Esophagus muscularis mucosa (tissue), 4 donors: ENCODE measurements around the gene MTHFD2L. TPM values are rescaled to one million over a fixed set of nuclear protein-coding genes. Genes with fewer than 3 reads are reported as not detected.
A peak's percentile ranks its signal among the peaks of the same experiment; 100 is the strongest.

ENCODE experiments used
- DNase-seq: peaks from one replicate; pipeline ENCODE4 v3.0.0-alpha.2; 2017; ENCODE audit errors: extremely low spot score
- H3K27ac ChIP-seq, 4 donors: fragments of 200-600 bp; sonication (generic); replicated peaks in 1 of 4; 1 replicate in 3 of 4; 2 replicates in 1 of 4; pipeline ENCODE4 v1.5.1; 2016 to 2019; ENCODE audit warnings: mild to moderate bottlenecking in 1 of 4
- H3K27me3 ChIP-seq, 4 donors: fragments of 200-600 bp; sonication (generic); one replicate each; pipeline versions ENCODE4 v1.5.1 to v1.6.0; 2016 to 2019
- H3K36me3 ChIP-seq, 4 donors: fragments of 200-600 bp; sonication (generic); one replicate each; pipeline ENCODE4 v1.5.1; 2016 to 2019
- H3K4me1 ChIP-seq, 4 donors: fragments of 200-600 bp; sonication (generic); one replicate each; pipeline ENCODE4 v1.5.1; 2016 to 2019
- H3K4me3 ChIP-seq, 4 donors: fragments of 200-600 bp; sonication (generic); 1 replicate in 2 of 4; 2 replicates in 2 of 4; pipeline ENCODE4 v1.5.1; 2016 to 2019; ENCODE audit warnings: mild to moderate bottlenecking in 4 of 4, moderate library complexity in 1 of 4
- H3K9me3 ChIP-seq, 4 donors: fragments of 200-600 bp; sonication (generic); 1 replicate in 3 of 4; 2 replicates in 1 of 4; pipeline ENCODE4 v1.5.1; 2016 to 2019
- EP300 ChIP-seq: sonication (generic); formaldehyde crosslinking; IDR thresholded peaks from one replicate; pipeline ENCODE4 v1.6.1; 2017; ENCODE audit warnings: antibody characterized with exemption
- POLR2A ChIP-seq: fragments of 450-650 bp; IDR thresholded peaks from one replicate; pipeline ENCODE4 v1.6.1; 2017; ENCODE audit warnings: antibody characterized with exemption, moderate library complexity, mild to moderate bottlenecking, low read depth
- POLR2AphosphoS5 ChIP-seq, 2 donors: sonication (generic); formaldehyde crosslinking; IDR thresholded peaks; one replicate each; pipeline ENCODE4 v1.6.1; 2017; ENCODE audit warnings: antibody characterized with exemption in 2 of 2
- WGBS: methylation state at CpG from one replicate; pipeline ENCODE4 v1.1.5; 2018; 5-methylcytosine and 5-hydroxymethylcytosine counted together
- intact Hi-C: fragments of 100-400 bp; cut with DNase I; formaldehyde crosslinking; loops from one replicate; pipeline ENCODE4 v1.15.1; 2023
- total RNA-seq, 4 donors: library from RNA; depleted of rRNA; stranded (reverse); fragments of >200 nt; gene quantifications; one replicate each; pipeline versions ENCODE4 v1.1.0 to v1.2.1, GENCODE V29; 2016
- TF ChIP-seq, protein P1 (sequence below), 3 experiments: fragments of 200-600 bp in 2 of 3; fragments of 450-650 bp in 1 of 3; sonication (generic) in 2 of 3; IDR thresholded peaks; one replicate each; pipeline ENCODE4 v1.5.1; 2017 to 2019; ENCODE audit warnings: antibody characterized with exemption in 3 of 3, mild to moderate bottlenecking in 2 of 3, moderate library complexity in 1 of 3

MTHFD2L gene
- total RNA-seq, 4 donors from 2014 or later = 10.2 to 23.7 (median 19.2) TPM

DNA sequence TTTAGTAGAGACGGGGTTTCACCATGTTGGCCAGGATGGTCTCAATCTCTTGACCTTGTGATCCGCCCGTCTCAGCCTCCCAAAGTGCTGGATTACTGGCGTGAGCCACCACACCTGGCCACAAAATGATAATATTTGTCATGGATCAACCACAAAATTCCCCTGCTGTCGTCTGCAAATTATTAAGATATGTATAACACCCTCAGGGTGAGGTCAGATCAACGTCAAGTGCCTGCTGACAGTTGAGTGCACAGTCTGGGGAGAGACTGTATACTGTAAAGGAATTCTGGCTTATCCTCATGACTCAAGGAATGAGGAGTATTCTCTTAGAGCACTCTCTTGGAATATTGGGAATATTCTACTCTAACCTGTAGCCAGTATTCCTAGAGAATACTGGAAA, 161.6 kb downstream of the MTHFD2L start:
- no peak overlapping the region for H3K27ac ChIP-seq
- no peak for DNase-seq
- intact Hi-C loops = loop anchor here (10.0 kb wide), 2 partner anchors 95 to 125 kb away; no protein-coding TSS in a partner anchor
- no peak for TF ChIP-seq EP300
- TF ChIP-seq, protein P1, sequence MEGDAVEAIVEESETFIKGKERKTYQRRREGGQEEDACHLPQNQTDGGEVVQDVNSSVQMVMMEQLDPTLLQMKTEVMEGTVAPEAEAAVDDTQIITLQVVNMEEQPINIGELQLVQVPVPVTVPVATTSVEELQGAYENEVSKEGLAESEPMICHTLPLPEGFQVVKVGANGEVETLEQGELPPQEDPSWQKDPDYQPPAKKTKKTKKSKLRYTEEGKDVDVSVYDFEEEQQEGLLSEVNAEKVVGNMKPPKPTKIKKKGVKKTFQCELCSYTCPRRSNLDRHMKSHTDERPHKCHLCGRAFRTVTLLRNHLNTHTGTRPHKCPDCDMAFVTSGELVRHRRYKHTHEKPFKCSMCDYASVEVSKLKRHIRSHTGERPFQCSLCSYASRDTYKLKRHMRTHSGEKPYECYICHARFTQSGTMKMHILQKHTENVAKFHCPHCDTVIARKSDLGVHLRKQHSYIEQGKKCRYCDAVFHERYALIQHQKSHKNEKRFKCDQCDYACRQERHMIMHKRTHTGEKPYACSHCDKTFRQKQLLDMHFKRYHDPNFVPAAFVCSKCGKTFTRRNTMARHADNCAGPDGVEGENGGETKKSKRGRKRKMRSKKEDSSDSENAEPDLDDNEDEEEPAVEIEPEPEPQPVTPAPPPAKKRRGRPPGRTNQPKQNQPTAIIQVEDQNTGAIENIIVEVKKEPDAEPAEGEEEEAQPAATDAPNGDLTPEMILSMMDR (IDR thresholded peaks at IDR 0.05) = no peak
- TF ChIP-seq POLR2AphosphoS5 (IDR thresholded peaks at IDR 0.05) = no peak
- no peak for TF ChIP-seq POLR2A
- 91% methylated on average over 6 of the region's 6 CpGs for WGBS
- no peaks in the 10 kb centered on the region for H3K36me3 ChIP-seq
- no peak overlapping the region for H3K4me3 ChIP-seq
- H3K9me3 ChIP-seq = no peaks in the 10 kb centered on the region
- H3K4me1 ChIP-seq = peaks cover 0 to 8% (median 4%) of the 10 kb centered on the region in 4 donors
- H3K27me3 ChIP-seq = no peaks in the 10 kb centered on the region

DNA sequence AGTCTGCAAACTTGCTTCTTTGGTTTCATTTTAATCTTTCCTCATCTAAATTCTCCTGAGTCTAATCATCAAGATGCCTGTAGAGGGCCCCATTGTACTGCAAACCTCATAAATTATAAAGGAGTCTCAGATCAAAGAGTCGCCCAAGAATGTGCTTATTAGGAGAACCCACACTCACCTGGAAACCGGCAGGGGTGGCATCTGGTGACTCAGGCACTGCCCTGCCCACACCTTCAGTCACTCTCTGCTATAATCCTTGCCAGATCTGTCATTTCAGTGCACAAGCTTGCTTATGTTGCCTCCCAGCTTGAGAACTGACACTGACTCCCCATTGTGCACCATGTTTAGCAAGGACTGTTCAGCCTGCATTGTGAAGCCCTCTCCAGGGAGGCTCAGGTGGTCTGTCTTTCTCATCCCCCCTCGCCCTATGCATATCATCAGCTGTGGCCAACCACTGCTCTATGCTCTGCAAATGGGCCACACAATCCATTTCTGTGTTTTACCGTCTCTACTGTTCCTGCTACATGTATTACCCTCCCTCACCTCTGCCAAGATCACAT, 162.7 kb downstream of the MTHFD2L start:
- TF ChIP-seq POLR2A = no peak
- no peak for TF ChIP-seq POLR2AphosphoS5 (IDR thresholded peaks at IDR 0.05)
- TF ChIP-seq EP300 = no peak
- TF ChIP-seq, protein P1 (IDR thresholded peaks at IDR 0.05) = peak; percentile 45 to 54 (median 46)
- intact Hi-C loops = loop anchor here (2.0 kb wide), 1 partner anchor 354 kb away; no protein-coding TSS in a partner anchor
- no peak overlapping the region for H3K27ac ChIP-seq
- DNase-seq = no peak
- WGBS = 50% methylated on average over 4 of the region's 4 CpGs
- no peak overlapping the region for H3K4me3 ChIP-seq
- peaks cover 0 to 8% (median 4%) of the 10 kb centered on the region in 4 donors for H3K4me1 ChIP-seq
- no peaks in the 10 kb centered on the region for H3K36me3 ChIP-seq
- H3K27me3 ChIP-seq = no peaks in the 10 kb centered on the region
- H3K9me3 ChIP-seq = no peaks in the 10 kb centered on the region

DNA sequence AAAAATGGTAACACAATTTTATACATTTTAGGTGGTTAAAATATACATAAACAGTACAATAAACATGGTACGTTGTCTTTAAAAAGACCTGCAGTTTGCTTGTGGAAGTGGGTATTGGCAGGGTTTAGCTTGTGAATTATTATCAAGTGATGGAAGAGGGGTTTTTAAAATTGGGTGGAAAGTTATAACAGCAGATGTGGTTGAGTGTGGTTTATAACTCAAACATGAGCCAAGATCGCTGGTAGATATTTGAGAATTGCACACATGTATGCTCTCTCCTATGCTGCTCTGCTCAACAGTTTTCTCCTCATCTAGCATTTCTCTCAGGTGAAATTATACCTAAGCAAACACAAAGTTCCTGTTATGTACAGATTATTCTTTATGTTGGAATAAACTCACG, 164.4 kb downstream of the MTHFD2L start:
- H3K4me1 ChIP-seq = peaks cover 0 to 8% (median 4%) of the 10 kb centered on the region in 4 donors
- H3K27ac ChIP-seq = no peak overlapping the region
- no peaks in the 10 kb centered on the region for H3K9me3 ChIP-seq
- H3K4me3 ChIP-seq = no peak overlapping the region
- no peak for DNase-seq
- H3K27me3 ChIP-seq = no peaks in the 10 kb centered on the region
- WGBS = 84% methylated on average over 3 of the region's 3 CpGs
- TF ChIP-seq, protein P1 (IDR thresholded peaks at IDR 0.05) = no peak
- TF ChIP-seq POLR2AphosphoS5 (IDR thresholded peaks at IDR 0.05) (no peak), EP300 (no peak), POLR2A (no peak)
- no peaks in the 10 kb centered on the region for H3K36me3 ChIP-seq
- intact Hi-C loops = no loop called here

DNA sequence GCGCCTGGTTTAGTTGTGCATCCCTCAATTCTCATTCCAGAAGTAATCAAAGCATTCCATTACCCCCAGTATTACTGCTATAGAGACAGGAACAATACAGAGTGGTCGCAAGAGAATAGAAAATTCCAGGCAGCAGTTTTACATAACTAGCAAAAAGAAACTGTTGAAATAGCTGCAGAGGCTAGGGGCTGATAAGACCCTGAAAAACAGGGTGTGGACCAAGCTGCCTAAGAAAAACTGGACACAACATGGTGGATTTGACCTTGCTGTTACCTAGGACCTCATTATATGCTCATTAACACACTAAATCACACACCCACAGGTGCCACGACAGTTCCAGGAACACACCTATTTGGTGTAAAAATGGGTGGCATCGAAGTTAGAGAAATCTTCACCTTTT, 165.7 kb downstream of the MTHFD2L start:
- Histone ChIP-seq H3K36me3 (no peaks in the 10 kb centered on the region), H3K27me3 (no peaks in the 10 kb centered on the region), H3K9me3 (no peaks in the 10 kb centered on the region), H3K27ac (no peak overlapping the region), H3K4me3 (no peak overlapping the region), H3K4me1 (peaks cover 0 to 8% (median 4%) of the 10 kb centered on the region in 4 donors)
- DNase-seq = no peak
- TF ChIP-seq, protein P1 (IDR thresholded peaks at IDR 0.05) = no peak
- no peak for TF ChIP-seq POLR2AphosphoS5 (IDR thresholded peaks at IDR 0.05)
- TF ChIP-seq POLR2A = no peak
- no peak for TF ChIP-seq EP300
- intact Hi-C loops = no loop called here
- 87% methylated on average over 4 of the region's 4 CpGs for WGBS

DNA sequence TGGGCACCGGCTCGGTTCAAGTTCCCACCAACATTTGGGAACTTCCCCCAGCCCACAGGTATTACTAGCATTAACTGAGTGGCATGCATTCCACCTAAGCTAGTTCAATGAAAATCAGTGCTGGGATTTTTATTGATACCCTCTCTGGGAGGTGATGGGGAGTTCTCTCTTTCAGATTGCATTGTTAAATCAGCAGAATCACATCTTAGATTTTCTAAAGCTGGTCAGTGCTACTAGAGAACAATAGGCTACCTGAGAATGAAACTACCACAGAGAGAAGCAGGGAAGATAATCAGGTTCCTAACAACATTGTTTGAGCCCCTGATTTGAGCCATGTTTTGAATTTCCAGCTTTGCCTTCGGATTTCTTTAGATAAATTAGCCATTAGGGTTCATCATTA, 166.3 kb downstream of the MTHFD2L start:
- WGBS = 84% methylated on average over 3 of the region's 3 CpGs
- DNase-seq = no peak
- Histone ChIP-seq H3K27me3 (no peaks in the 10 kb centered on the region), H3K4me3 (no peak overlapping the region), H3K27ac (no peak overlapping the region), H3K4me1 (peaks cover 0 to 8% (median 4%) of the 10 kb centered on the region in 4 donors), H3K36me3 (no peaks in the 10 kb centered on the region), H3K9me3 (no peaks in the 10 kb centered on the region)
- TF ChIP-seq EP300 = no peak
- TF ChIP-seq, protein P1 (IDR thresholded peaks at IDR 0.05) = no peak
- no peak for TF ChIP-seq POLR2AphosphoS5 (IDR thresholded peaks at IDR 0.05)
- TF ChIP-seq POLR2A = no peak
- intact Hi-C loops = no loop called here
